GM19463 (cell line): ENCODE measurements around the gene CSGALNACT2.
"Not testable (repeated sequence)": the region's sequence is repeated elsewhere in the genome, so short reads cannot be mapped to it uniquely, and the experiment has no call there.

Experiments used
- ATAC-seq: cut with Tn5 transposase; IDR thresholded peaks from one replicate; pipeline ENCODE4 v1.9.1; 2021; ENCODE audit warnings: mild to moderate bottlenecking, moderate library complexity; ENCODE audit not compliant: unreplicated experiment

CSGALNACT2 gene

DNA sequence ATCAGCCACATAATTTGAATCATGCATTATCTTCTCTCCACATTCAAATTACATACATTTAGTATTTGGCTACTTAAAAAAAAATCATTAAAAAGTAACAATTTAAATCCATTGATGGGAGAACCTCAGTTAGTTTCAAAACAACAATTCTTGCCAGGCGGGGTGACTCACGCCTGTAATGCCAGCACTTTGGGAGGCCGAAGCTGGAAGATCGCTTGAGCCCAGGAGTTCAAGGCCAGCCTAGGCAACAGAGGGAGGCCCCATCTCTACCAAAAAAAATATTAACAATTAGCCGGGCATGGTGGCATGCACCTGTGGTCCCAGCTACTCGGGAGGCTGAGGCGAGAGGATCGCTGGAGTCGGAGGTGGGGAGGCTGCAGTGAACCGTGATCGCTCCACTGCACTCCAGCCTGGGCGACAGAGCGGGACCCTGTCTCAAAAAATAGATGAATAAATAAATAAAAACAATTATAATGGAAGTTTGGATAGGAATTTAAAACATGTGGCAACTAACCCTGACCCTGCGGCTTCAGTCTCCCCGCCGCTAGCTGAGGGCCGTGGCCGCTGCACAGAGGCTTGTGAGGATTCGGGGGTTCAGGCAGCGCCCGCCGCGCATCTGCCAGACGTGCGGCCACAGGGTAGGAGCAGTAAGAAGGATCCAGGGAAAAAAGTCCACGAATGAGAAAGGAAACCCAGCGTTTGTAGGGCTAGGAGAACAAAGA lies 1.1 kb upstream of the CSGALNACT2 start:
- no peak for ATAC-seq

- ATAC-seq: peak; percentile 12
Observed at GRCh38 chr10:43137717-43138020, 576 bp upstream of the CSGALNACT2 start.

DNA sequence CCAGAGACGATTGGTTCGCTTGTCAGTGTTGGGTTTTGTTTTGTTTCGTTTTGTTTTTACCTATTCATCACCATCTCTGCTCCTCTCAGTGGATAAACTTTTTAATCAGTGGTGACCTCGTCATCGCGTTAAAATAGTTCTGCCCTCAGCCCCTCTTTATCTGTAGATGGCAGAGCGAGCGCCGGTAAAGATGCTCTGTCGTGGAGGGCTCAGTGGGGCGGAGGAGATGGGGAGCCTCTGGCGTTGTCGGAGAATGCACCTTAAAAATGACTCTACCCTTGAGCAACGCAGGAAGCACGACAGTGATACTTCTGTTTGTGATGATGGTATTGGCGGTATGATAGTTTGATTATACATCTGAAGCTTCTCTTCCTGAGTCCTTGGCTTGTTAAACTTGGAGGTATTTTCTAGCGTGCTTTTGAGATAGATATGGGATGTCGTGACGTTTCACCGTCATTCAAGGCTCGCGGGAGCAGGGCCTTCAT lies 554 bp downstream of the CSGALNACT2 start:
- ATAC-seq: peak; percentile 28

- no peak for ATAC-seq
Observed at GRCh38 chr10:43141421-43141820, 3.2 kb downstream of the CSGALNACT2 start.

- ATAC-seq: no peak
Observed at GRCh38 chr10:43145311-43145710, 7.1 kb downstream of the CSGALNACT2 start.

- not testable (repeated sequence) for ATAC-seq
Observed at GRCh38 chr10:43145936-43146335, 7.7 kb downstream of the CSGALNACT2 start.

- ATAC-seq: no peak
Observed at GRCh38 chr10:43151371-43151770, 13.1 kb downstream of the CSGALNACT2 start.

DNA sequence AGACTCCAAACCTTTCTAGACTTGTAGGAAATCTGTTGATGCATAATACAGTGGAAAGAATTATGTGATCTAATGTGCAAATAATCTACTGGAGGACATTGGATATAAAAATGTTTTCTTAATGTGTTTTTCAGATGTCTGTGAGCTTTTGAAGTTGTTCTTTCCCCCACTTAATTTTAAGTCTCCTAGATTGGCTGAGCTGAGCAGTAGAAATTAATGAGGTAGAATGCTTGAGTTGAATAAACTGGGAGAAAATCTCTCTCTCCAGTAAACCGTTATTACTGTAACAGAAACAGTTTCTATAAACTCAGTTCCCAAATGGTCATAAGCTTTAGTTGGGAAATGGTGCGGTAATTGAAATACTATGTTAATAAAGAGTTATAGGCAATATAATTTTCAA lies 15.7 kb downstream of the CSGALNACT2 start:
- ATAC-seq: no peak

GRCh38 chr10:43155221-43155620 lies 17.0 kb downstream of the CSGALNACT2 start:
- no peak for ATAC-seq

DNA sequence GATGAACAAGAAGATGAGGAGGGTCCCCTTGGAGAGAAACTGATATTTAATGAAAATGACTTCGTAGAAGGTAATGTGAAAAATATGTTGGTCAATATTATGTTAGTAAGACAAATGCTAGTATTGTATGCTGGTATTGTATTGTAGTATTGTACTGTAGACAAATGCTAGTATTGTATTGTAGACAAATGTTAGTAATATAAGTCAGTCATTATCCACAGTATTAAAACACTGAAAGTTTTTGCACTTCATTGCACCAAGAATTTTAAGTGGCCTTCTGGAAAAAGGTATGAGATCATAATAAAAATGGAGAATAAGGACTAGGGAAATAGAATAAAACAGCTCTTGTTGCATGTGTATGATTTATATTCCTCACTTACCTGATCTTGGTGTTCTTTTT lies 17.5 kb downstream of the CSGALNACT2 start:
- ATAC-seq: no peak

- no peak for ATAC-seq
Observed at GRCh38 chr10:43156590-43157341, 18.5 kb downstream of the CSGALNACT2 start.

GRCh38 chr10:43158636-43159035 lies 20.4 kb downstream of the CSGALNACT2 start:
- no peak for ATAC-seq

- ATAC-seq: peak; percentile 58
Observed at GRCh38 chr10:43160046-43160920, 22.0 kb downstream of the CSGALNACT2 start.

DNA sequence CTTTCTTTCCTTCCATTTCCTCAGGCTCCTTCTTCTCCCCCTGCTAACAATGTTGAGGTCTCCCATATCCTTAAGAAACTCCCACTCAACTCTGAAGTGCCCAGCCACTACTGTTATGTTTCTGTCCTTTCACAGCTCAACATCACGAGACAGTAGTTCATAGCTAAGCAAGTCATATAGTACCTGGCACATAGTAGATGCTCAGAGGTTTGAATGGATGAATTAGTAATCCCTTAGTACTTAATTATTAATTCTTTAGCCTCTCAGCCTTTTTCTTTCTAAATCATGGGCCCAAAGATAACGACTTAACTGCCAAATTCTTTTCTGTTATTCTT lies 22.6 kb downstream of the CSGALNACT2 start:
- peak; percentile 86 for ATAC-seq

- ATAC-seq: no peak
Observed at GRCh38 chr10:43162604-43163003, 24.4 kb downstream of the CSGALNACT2 start.

DNA sequence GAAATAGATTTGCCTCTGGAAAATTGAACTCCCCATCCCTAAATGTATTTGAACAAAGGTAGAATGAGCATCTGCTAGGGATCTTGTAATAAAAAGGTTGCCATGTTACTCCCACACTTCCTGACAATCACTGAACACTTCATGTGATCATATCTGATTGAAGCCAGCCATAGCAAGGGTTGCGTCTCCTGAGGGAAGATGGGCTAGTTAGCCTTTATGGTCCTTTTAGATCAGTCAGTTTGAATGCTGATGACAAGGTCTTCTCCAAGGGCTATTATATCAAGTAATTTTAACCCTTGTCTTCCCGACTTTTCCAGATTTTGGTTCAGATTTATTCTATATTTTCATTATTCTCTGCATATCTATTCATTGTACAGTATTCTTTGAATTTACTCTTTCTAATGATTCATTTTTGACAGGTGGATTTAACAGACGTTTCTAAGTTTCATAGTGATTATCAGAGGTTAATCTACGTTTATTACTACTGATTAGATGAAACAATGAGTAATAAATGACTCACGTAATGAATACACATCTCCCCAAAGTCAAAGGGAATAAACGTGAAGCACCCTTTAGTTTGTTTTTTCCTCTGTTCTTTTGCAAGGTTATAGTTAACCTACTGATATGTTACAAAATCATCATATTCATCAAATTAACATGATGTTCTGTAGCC lies 28.1 kb downstream of the CSGALNACT2 start:
- peak; percentile 38 for ATAC-seq

- ATAC-seq: peak; percentile 91
Observed at GRCh38 chr10:43166880-43167497, 28.7 kb downstream of the CSGALNACT2 start.

GRCh38 chr10:43167498-43167889 lies 29.2 kb downstream of the CSGALNACT2 start:
- no peak for ATAC-seq

DNA sequence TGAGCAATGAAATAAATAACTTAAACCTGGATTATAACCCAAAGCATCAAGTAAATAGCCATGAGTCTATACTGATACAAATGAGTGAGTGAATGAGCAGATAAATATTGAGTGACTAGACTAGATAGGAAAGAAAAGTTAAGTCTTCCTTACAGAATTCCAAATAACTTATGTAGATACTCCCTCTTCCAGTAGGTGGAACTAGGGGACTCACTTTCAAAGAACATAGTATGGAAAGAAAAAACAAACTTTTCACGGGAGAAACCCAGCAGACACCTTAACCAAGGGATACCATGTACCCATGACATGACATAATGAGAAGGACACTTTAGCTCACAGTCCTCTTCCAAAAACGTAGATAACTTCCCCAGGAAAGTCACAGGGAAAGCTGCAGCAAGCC lies 32.2 kb downstream of the CSGALNACT2 start:
- ATAC-seq: no peak

DNA sequence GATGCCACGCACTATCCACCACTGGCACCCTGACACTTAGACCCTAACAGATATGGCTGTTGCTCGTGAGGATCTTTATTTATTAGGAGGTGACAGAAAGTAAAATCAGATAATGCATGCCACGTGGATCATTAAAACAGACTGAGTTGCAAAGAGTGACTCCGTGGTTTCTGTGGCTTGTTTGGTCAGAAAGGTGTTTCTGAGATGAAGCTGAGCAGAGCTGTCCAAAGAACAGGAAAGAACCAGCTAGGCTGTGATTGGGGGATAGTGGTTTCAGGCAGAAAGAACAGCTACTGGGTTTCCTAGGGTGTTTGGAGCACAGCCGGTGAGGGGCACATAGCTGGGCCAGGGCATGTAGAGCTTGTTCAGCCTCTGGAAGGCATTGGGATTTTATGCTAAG lies 34.4 kb downstream of the CSGALNACT2 start:
- peak; percentile 51 for ATAC-seq

- no peak for ATAC-seq
Observed at GRCh38 chr10:43173120-43173519, 34.9 kb downstream of the CSGALNACT2 start.
